ENCODE measurements around the gene C3orf20.

DNA sequence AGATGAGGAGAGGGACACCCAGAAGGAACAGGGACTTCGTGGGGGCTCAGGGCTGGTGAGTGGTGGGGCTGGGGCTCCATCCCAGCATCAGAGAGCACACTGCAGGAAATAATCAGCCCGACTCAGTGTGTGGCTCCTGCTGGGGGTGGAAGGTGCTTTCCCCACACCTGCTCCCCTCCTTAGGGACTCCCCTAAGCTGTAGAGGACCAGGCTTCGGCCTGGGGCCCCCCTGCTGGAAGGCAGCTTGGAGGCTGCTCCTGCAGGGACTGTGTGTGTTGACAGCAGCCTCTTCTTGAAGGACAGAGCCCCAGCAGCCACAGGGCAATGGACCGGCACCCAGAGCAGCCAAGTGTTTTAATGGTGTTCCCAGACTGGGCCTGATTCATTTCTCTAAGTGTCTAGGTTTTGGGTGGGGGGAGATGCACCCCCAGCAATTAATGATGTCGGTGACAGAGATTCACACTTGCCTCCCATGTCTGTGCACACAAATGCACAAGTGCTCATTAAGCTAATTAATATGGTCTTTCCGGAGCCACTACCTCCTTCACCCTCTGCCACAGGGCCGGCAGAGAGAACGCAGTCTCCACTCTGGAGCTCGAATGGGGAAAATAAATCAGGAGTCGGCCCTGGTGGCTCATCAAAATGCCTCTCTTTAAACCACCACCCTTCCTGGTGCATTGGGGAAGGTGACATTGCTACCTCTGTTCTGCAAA, 126.9 kb downstream of the C3orf20 start:
- TF ChIP-seq GATA3 (IDR thresholded peaks at IDR 0.05; ENCODE audit: low read depth, low read length) (no peak), GATA2 (IDR thresholded peaks at IDR 0.05; ENCODE audit: low read depth, low read length) (no peak)
